GM19452 (cell line): ENCODE data around the gene VWA5A.
A peak's percentile ranks its signal among the peaks of the same experiment; 100 is the strongest.

Experiments used
- ATAC-seq: cut with Tn5 transposase; IDR thresholded peaks from one replicate; pipeline ENCODE4 v1.9.1; 2021; ENCODE audit not compliant: unreplicated experiment

The VWA5A gene, protein sequence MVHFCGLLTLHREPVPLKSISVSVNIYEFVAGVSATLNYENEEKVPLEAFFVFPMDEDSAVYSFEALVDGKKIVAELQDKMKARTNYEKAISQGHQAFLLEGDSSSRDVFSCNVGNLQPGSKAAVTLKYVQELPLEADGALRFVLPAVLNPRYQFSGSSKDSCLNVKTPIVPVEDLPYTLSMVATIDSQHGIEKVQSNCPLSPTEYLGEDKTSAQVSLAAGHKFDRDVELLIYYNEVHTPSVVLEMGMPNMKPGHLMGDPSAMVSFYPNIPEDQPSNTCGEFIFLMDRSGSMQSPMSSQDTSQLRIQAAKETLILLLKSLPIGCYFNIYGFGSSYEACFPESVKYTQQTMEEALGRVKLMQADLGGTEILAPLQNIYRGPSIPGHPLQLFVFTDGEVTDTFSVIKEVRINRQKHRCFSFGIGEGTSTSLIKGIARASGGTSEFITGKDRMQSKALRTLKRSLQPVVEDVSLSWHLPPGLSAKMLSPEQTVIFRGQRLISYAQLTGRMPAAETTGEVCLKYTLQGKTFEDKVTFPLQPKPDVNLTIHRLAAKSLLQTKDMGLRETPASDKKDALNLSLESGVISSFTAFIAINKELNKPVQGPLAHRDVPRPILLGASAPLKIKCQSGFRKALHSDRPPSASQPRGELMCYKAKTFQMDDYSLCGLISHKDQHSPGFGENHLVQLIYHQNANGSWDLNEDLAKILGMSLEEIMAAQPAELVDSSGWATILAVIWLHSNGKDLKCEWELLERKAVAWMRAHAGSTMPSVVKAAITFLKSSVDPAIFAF

DNA sequence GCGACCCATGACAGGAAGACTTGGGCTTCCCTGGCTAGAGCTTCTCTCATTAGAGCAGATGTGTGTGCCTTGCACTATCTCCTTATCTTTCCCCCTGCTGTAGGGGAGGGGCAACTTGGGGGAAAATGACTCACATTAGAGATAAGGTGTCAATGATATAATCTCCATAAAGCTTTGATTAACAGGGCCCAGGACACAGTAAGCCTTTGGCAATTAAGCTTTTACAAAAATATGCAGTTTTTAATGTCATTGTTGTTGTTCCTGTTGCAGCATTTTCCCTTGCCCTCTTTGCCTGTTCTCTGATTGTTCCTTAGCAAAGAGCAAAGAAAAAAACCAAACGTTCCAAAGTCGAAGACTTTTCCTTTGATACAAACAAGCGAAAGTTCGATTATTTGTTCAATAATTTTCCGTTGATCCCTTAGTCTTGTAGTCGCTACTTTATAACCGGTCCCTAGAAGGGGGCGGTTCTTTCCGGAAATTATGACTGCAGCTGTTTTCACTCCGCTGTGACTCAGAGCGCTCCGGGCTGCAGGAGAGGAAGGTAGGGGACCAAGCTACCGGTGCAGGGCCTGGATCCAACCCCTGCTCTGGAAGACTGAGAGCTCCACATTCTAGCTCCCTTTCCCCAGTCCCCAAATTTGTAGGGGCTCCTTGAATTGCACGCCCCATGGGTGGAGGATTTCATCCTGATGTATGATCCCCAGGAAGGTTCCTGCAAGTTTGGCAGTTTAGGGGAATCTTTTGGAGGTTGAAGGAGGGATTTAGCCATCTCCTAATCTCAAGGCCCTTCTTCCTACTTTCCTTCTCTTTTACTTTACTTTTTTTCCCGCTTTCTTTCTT lies at the start of gene VWA5A:
Gene VWA5A (plus strand): TSS at position 509 of the 840 bp plus-strand sequence. CDS start 2,062 bp downstream, outside the sequence.
- ATAC-seq = peak; percentile 100

DNA sequence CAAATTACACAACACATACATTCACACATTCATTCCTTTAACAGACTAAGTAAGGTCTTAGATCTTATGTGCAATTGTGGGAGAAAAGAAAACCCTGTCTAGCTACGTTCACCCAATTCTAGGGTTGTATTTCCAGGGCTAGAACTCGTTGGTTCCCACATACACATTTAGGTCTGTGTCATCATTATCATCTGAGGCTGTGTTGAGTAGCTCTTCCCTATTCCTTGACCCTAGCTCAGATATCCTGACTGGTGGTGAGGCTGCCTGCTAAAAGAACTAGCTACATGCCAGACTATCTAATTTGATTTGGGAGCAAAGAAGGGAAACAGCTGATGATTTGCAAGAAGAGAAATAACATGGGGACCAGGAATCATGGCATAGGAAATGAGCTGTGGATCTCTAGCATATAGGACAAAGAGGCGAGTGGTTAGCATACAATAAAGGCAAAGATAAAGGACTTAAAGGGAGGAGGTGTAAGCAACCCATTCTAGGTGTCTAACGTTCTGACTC lies 46.6 kb upstream of the VWA5A start:
- ATAC-seq = no peak

DNA sequence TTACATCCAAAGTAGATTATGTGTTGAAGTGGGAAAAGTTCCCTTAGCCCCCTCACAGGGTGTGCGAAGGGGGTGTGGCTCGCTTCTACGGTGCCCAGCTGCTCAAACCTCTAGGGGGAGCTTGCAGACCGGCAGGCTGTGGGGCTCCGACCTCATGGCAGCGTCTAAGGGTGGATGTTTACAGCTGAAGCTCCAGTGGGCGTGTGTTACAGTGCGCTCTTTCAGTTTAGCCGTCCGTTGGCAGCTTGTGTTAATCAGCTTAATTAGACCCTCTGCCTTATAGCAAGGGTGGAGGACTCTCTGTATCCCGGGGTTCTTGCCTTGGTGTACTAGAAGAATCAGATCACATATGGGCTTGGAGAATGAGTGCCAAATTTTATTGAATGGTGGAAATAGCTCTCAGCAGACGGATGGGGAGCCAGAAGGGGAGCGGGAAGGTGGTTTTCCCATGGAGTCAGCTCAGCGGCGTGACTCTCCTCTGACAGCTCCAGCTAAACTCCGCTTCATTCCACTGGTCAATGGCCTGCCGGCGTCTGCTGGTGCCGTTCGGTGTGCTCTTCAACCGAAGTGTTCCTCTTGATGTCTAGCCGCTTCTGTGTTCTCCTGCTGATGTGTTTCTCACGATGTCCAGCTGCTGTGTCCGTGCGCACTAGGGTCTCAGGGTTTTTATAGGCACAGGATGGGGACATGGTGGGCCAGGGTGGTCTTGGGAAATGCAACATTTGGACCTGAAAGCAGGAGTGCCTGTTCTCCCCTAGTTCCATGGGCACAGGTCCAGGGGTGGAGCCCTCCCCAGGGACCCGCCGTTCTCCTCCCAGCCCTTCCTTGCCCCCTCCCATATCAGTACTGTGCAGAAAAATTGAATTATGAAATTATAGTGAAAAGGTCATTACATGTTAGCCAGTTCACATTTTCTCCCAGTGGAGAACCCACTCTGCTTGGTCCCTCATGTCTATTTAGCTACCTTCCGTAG lies 45.5 kb upstream of the VWA5A start:
- peak; percentile 68 for ATAC-seq

DNA sequence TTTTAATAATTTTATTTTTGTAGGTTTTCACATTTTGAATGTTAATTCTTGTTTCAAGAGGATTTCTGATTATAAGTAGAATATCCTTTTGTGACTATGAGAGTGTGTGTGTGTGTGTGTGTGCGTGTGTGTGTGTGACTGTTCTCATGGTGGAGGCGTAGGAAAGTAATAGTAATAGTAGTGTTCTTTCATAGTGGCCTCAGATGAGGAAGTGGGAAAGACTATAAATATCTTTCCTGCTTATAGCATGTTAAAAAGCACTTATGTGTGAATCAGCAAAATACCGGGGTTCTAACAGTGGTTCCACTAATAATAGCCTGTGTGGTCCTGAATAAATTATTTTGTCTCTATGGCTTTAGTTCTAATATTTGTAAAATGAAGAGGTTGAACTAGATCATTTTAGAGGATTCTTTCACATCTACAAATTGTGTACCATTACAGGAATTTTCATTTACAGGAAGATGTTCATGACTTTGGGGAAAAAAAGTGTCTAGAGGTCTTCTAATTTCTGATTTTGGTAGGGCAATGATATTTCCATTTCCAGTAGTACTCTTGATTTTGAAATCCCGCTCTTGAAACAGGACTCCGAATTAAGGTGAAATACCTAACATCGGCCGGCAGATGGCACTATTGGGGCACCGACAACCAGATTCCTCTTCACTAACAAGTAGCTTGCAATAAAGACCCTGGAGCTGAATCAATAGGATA lies 44.2 kb upstream of the VWA5A start:
- ATAC-seq = peak; percentile 80

DNA sequence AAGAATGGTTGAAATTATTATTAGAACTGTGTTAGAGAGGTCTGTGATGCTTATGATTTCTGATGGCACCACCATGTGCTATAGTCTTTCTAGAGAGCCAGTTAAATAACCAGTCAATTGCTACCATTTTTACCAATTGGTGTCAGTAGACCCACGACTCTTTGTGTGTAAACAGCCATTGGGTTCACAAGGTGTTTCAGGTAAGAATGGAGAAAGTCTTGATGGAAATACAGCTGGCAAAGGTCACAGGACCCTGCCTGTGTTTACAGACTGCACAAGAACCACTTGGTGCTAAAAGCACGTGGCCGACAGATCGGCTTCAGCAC lies 43.7 kb upstream of the VWA5A start:
- ATAC-seq = peak; percentile 0

DNA sequence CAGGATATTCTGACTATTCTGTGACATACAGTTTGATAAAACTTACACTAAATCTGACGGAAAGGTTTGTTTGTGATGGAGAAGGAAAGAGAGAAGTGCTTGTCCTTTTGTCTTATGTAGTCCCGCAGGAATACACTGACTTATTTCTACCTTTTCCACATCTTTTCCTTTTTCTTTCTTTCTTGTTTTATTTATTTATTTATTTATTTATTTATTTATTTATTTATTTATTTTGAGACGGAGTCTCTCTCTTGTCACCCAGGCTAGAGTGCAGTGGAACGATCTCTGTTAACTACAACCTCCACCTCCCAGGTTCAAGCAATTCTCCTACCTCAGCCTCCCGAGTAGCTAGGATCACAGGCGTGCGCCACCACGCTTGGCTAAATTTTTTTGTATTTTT lies 43.1 kb upstream of the VWA5A start:
- no peak for ATAC-seq

DNA sequence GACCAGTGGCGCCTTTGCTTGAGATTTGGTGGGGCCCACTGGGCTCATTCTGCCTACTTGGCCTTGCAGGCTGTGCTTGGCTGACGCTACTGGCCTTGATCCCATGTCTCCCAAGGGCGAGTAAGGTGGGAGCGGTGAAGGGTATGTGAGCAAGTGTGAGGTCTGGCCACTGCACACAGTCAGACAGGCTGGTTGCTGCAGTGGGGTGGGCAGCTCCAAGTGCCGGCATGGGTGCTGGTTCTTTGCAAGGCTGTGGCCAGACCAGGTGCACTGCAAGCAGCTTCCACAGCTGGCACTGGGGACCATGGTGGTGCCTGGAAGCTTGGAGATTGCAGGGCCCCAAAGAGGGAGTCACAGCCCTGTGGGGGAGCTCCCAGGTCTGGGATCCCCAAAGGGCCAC lies 40.7 kb upstream of the VWA5A start:
- no peak for ATAC-seq

DNA sequence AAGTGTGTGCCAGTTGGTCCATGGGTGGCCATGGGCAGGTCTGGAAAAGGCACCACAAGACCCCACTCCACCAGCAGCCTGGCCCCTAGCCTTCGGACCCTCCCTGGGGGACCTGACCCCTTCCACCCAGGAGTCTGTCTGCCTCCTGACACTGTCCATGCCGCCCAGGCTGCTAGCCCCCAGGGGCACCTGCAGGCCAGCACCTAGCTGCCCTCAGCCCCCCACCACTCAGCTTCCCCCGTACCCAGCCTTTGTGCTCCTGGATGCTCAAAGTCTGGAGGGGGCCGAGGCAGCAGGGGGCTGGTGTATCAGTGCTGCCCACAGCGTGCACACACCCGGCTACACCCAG lies 39.8 kb upstream of the VWA5A start:
- ATAC-seq = no peak

DNA sequence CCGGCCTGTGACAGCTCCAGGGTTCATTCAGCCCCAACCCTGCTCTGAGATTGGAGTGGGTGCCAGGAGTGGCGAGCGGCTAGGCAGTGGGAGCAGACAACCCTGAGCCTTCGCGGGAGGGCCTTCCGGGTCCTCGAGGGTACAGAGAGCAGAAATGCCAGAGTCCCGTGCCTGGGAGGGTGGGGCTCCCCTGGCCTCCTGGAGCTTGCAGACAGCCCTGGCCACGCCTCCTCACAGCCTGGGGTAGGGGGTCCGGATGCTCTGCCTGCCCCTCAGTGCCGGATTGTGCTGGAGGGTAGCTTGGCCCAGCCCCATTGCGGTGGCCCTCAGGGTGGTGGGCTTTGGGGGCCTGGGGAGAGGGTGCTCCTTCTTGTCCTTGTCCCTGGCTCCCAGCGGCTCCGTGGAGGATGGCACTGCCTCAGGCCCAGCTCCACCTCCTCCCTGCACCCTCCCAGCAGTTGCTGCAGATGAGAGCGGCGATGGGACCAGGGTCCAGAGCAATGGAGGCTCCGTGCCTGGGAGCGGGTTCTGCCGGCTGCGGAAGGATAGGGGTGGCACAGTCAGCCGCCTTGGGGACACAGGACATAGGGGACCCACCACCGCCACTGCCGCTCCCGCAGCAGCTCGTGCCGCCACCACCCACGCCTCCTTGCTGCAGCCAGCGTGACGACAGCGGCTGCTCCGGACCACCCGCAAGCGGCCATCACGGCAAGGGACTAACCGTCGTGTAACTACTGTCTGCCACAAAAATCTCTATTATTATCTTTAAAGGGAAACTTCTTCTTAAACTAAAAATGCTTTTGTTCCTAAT lies 39.2 kb upstream of the VWA5A start:
- peak; percentile 62 for ATAC-seq

DNA sequence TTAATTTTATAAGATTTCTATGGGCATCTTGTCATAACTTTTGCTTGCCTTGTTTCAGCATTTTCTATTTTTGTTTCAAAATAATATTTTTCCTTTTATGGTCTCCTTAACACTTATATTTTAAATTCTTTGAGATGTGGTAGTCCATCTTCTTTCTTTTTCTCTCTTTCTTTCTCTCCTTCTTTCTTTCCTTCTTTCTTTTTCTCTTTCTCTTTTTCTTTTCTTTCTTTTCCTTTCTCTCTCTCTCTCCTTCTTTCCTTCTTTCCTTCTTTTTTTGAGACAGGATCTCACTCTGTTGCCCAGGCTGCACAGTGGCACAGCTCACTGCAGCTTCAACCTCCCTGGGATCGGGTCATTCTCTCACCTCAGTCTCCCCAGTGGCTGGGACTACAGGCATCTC lies 38.0 kb upstream of the VWA5A start:
- no peak for ATAC-seq

DNA sequence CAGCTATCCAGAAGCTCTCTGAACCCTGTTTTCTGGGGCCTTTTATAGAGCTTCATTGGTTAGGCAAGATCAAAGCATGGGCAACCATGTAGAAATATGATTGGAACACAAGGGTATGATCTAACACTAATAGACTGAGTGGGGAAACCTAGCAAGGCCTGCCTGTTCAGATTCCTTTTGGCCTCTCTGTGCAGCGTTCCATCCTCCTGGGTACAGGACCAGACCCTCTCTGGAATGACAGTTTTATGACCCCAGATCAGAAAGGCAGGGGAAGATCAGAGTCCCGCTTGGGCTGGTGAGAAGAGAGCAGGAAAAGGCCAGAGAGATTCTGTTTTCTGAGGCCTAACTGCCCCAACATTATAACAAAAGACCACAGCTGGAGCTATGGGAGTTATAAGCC lies 36.7 kb upstream of the VWA5A start:
- ATAC-seq = no peak

DNA sequence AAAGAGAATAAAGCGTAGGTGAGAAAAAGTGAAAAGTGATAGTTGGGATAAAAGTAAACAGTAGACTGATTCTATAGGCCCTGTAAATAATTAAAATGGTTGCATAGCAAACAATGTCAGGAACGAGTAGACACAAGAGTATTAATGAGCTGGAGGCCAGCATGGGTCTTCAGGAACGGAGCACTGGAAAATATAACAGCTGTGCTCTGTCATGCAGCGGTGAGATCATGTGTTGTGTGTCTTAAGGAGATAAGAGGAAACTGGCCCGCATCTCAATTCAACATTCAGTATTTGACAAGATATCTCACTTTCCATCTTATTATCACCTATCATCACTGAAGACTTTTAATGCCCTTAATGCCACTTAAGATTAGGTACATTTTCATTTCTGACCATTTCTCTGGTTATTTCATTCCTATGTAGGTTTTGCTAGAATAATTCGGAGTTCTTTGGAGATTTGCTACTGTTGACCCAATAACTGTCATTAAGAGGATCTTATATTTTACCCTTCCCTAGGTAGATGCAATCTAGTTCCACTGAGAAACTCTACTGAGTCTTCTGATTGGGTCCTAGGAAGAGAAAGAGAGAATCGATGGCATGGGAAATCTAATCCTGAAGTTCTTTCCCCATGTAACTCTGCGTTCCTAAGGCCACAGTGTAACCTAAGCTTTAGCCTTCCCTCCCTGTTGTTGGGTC lies 35.5 kb upstream of the VWA5A start:
- no peak for ATAC-seq

DNA sequence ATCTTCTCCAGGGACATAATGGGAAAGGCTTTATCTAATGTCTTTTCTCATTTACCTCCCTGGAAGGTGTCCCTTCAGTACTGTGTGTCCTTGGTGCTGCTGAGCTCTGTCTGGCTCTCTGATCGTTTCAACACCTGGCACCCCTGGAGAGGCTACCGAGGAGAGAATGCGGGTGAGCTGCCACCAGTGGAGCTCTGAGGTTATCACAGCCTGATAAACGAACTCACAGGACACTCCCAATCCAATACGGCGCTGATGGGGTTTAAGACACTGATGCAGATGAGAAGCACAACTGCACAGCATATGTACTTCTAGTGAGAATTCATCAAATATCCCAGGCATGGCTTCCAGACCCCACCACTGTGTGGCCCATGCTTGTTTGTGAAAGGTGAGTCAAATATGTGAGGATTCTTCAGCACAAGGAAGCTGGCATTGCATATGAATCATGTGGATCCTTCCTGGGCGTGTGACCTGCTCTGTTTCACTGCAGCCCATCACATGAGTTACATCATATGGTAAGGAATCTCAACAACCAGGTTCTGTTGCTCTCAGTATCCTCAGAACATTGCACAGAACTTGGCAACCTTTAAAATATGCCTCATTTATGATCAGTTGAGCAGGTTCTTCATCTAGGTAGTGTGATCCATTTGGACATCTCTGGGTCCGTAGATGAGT lies 34.8 kb upstream of the VWA5A start:
- no peak for ATAC-seq

DNA sequence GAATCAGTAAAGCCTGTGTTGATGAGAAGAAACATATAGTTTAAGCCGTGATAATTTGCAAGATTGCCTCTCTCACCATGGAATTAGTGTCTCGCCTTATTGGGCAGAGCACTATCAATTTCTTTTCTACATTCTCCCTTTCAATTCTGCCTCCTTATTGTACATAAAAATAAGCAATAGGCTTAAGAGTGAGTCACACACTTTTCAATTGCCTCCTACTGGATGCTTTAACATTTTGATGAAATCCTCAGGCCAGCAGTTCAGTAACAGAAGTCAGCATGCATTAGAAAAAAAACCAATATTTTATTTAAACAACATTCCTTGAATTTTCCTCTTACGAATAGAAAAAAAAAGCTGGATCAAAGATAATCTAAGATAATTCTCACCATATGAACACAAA lies 33.8 kb upstream of the VWA5A start:
- ATAC-seq = no peak

DNA sequence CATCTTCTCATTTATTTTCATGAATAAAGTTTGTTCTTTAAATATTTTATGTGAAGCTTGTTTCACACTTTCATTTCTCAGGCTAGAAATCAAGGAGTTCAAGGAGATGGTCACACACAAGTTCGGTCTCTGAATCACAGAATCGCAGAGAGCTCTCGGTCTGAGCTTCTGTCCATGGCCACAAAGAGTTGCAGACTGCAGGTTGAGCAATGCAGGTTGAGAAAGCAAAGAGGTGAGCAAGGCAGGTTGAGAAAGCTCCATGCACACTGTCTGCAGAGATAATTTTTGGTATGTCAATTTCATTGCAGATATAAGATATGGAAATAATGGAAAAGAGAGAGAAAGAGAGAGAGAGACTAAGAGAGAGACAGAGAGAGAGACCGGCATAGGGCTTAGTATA lies 32.9 kb upstream of the VWA5A start:
- ATAC-seq = no peak

DNA sequence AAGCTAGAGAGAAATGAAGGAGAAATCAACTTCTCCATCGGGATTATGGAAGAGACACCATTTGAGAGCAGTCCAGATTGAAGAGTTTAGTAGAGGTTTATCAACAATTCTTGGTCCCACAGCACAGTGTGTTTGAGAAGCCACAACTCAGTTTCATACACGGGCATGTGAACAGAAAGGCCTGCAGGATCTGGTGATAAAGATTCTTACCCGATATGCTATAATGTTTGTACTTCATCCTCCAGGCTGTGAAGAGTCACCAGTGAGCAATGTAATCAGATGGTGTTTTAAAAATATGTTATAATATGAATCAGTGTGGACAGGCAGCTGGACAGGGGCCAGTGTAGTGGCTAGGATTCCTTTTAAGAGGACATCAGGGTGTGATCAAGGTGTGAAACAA lies 29.7 kb upstream of the VWA5A start:
- ATAC-seq = no peak

DNA sequence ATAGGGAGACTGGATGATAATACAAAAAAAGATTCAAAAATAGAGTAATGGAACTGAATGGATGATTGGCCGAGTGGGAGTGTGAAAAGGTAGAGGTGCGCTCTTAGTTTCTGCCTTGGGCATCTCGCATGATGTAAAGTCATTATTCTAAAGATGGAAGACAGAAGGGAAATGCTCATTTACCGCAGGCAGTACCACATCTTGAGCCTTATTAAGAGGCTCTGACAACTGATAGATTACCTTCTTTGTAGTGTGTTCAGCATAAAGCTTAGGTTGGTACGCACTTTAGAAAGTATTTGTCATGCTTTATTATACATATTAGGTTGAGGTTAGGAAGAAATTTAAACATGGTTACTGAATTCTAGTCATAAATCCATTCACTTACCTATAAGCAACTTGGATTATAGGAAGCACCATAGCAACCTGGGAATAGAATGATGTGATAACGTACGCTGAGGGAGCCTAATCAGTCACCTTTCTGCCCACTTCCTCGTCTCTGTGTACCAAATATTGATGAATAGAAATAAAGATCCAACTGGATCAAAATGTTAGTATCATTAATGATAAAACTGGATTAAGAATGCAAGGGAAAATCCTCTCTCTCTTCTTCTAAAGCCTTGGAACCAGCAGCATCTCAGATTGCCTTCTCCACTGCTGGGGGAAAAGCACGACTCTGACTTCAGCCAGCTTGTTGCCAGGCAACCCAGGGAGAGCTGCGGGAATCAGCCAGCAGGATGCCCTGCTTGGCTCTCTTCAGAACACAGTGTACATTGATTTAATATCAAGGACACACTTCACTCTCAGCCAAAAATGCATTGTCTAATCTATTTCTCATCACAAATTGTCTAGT lies 29.0 kb upstream of the VWA5A start:
- ATAC-seq = no peak
